Uterus (tissue), 2 donors: ENCODE measurements around the gene CKLF.

Experiments used
- POLR2A ChIP-seq, 2 donors: fragments of 450-650 bp; IDR thresholded peaks; one replicate each; pipeline ENCODE4 v1.6.1; 2016; ENCODE audit warnings: antibody characterized with exemption in 2 of 2, mild to moderate bottlenecking in 1 of 2, moderate library complexity in 1 of 2
- TF ChIP-seq, protein P1 (sequence below), 4 experiments: fragments of 200-600 bp in 2 of 4; fragments of 450-650 bp in 2 of 4; sonication (generic) in 2 of 4; IDR thresholded peaks; one replicate each; pipeline ENCODE4 v1.5.1; 2016 to 2019; ENCODE audit warnings: antibody characterized with exemption in 4 of 4, mild to moderate bottlenecking in 2 of 4, moderate library complexity in 1 of 4

DNA sequence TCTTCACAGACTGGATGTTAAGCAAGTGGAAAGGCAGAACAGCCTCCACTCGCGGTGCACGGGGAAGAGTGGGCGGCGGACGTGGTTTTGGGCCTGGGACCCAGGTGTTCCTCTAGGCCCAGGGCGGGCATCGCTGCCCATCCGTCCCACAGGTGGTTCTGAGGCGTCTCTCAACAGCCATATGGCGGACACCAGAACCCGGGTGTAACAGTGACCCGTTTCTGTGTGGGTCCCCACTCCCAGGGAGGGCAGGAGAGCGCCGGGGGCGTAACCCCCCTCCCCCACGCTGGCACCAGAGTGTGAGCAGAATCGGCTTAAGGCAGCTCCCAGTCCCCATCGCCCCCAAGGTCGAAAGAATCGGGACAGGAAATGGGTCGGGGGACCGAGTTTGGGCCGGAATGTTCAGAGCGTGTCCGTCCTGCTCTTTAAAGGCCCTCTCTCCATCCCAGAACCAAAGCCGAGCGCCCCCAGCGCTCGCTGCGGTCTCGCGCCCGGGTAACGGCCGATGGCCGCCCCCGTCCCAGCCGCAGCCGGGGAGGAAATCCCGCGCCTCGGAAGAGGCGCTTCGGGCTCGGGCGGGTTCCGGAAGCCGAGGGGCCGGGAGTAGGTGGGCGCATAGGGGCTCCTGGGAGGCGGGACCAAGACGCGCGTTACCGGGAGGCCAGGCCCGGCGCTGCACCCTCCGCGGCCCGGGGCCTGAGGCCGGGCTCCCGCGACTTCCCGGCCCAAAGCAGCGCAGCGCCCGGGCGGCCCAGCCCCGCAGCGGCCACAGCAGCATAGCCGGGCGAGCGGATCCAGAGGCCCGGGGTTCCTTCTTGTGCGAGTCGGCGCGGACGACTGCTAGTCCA is 2.9 kb upstream of the CKLF start, which contains the start of gene TK2:
- TF ChIP-seq, protein P1, sequence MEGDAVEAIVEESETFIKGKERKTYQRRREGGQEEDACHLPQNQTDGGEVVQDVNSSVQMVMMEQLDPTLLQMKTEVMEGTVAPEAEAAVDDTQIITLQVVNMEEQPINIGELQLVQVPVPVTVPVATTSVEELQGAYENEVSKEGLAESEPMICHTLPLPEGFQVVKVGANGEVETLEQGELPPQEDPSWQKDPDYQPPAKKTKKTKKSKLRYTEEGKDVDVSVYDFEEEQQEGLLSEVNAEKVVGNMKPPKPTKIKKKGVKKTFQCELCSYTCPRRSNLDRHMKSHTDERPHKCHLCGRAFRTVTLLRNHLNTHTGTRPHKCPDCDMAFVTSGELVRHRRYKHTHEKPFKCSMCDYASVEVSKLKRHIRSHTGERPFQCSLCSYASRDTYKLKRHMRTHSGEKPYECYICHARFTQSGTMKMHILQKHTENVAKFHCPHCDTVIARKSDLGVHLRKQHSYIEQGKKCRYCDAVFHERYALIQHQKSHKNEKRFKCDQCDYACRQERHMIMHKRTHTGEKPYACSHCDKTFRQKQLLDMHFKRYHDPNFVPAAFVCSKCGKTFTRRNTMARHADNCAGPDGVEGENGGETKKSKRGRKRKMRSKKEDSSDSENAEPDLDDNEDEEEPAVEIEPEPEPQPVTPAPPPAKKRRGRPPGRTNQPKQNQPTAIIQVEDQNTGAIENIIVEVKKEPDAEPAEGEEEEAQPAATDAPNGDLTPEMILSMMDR (IDR thresholded peaks at IDR 0.05), result peak in 2 of 4 experiments; percentile 31 to 40
- TF ChIP-seq POLR2A (IDR thresholded peaks at IDR 0.05), result peak; percentile 15 to 68
